Muscle layer of duodenum (tissue), 2 donors: ENCODE data around the gene SYCP2.
A peak's percentile ranks its signal among the peaks of the same experiment; 100 is the strongest.

Source experiments
- H3K27ac ChIP-seq: one replicate; pipeline ENCODE4 v1.7.0; 2013; ENCODE audit warnings: mild to moderate bottlenecking, low read length
- H3K27me3 ChIP-seq: one replicate; pipeline ENCODE4 v1.7.0; 2013; ENCODE audit warnings: low read depth, mild to moderate bottlenecking, control low read depth, low read length
- H3K36me3 ChIP-seq, 2 donors: one replicate each; pipeline ENCODE4 v1.7.0; 2013; ENCODE audit warnings: low read length in 2 of 2, control low read depth in 1 of 2, mild to moderate bottlenecking in 1 of 2; ENCODE audit not compliant: insufficient read depth in 2 of 2, control insufficient read depth in 1 of 2
- H3K4me1 ChIP-seq, 2 donors: one replicate each; pipeline ENCODE4 v1.7.0; 2013; ENCODE audit warnings: low read length in 2 of 2, mild to moderate bottlenecking in 2 of 2, control low read depth in 1 of 2, moderate library complexity in 1 of 2; ENCODE audit not compliant: insufficient read depth in 2 of 2, control insufficient read depth in 1 of 2
- H3K4me3 ChIP-seq, 2 donors: one replicate each; pipeline ENCODE4 v1.7.0; 2013; ENCODE audit warnings: low read length in 2 of 2, low read depth in 1 of 2, mild to moderate bottlenecking in 1 of 2
- H3K9me3 ChIP-seq, 2 donors: one replicate each; pipeline ENCODE4 v1.7.0; 2013; ENCODE audit warnings: low read length in 2 of 2, control low read depth in 1 of 2, mild to moderate bottlenecking in 1 of 2; ENCODE audit not compliant: control insufficient read depth in 1 of 2
- donor health status: healthy.

Gene SYCP2

DNA sequence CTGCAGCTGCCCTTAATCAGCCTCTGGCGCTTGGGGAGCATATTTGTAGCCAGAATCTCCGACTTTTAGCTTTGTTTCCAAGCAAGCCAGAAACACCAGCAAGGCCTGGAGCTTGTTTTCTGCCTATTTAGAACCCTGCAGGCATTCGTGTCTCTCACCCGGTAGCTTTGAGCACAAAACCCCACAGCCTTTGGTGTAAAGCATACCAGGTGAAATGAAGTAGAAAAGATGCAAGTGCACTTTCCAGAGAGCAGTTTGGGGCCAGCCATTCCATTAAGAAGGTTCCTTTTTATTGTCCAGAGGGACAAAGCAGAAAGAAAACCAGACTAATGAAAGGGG lies 7.5 kb upstream of the SYCP2 start:
- Histone ChIP-seq H3K36me3 (peaks cover 11 to 26% of the 10 kb centered on the region in 2 donors), H3K9me3 (no peaks in the 10 kb centered on the region), H3K27me3 (no peaks in the 10 kb centered on the region), H3K4me1 (peaks cover 24 to 44% of the 10 kb centered on the region in 2 donors), H3K27ac (peak overlapping the region; percentile 93), H3K4me3 (peak overlapping the region; percentile 86 to 87)

DNA sequence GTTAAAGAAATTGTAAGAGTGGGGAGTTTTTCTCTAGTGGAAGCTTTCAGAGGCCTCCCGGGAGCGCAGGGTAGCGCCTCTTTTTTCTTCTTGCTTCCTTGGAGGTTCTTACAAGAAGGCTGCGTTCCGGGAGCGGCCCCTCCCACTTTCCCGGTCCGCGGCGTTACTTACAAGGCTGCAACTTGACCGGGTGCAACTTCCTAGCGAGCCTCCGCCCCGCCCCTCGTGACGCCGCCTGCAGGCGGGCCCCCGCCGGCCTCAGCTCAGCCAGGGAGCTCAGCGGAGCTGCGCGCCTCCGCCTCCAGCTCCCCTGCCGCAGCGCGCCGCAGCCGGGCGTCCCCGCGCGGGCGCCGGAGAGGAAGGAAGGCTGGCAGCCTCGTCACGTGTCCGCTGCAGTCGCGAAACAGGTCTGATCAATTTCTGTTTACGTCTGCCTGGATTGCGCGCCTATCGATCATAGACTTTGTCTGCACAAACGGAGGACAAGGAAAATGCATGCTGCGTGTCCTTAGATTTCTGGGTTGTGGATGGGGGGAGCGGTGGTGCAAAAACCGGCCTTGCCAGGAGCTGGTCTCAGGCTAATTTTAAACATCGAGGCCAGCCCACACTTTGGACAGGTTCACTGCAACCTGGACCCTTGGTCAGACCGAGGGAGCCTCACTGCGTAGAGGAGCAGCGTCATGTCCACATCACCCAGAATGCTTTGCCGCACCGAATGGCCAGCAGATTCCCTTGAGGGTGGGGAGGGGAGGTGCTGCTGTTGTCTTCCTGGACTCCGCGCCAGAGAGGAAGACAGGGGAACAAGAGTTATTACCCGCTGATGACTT lies 6.9 kb upstream of the SYCP2 start, which contains the start of the genes FAM217B and PPP1R3D:
FAM217B (plus strand) TSS at position 261 of the 827 bp plus-strand sequence. CDS start 3,555 bp downstream, outside the sequence.
PPP1R3D (minus strand) TSS at position 177 of the 827 bp plus-strand sequence. CDS start 374 bp downstream, outside the sequence.
- H3K36me3 ChIP-seq, result peaks cover 11 to 24% of the 10 kb centered on the region in 2 donors
- H3K9me3 ChIP-seq, result no peaks in the 10 kb centered on the region
- peak within 1 kb of the TSS; percentile 93 for H3K27ac ChIP-seq
- peak within 1 kb of the TSS; percentile 86 to 87 for H3K4me3 ChIP-seq
- peaks cover 24 to 40% of the 10 kb centered on the region in 2 donors for H3K4me1 ChIP-seq
- no peaks in the 10 kb centered on the region for H3K27me3 ChIP-seq

DNA sequence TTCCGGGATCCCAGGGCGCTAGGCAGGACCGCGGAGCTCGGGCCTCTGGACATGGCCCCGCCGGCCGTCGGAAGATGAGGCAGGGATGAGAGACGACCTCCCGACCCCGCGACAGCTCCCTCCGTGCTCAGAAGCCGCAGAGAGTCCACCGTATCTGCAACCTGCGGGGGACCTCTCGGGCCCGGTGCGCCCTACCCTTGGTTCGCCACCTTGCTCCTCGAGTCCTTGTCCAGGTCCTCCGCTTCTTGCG lies 6.4 kb upstream of the SYCP2 start:
- H3K36me3 ChIP-seq, result peaks cover 11 to 20% of the 10 kb centered on the region in 2 donors
- H3K4me3 ChIP-seq, result peak overlapping the region; percentile 86 to 87
- no peaks in the 10 kb centered on the region for H3K27me3 ChIP-seq
- H3K27ac ChIP-seq, result peak overlapping the region; percentile 93
- no peaks in the 10 kb centered on the region for H3K9me3 ChIP-seq
- H3K4me1 ChIP-seq, result peaks cover 24 to 40% of the 10 kb centered on the region in 2 donors

DNA sequence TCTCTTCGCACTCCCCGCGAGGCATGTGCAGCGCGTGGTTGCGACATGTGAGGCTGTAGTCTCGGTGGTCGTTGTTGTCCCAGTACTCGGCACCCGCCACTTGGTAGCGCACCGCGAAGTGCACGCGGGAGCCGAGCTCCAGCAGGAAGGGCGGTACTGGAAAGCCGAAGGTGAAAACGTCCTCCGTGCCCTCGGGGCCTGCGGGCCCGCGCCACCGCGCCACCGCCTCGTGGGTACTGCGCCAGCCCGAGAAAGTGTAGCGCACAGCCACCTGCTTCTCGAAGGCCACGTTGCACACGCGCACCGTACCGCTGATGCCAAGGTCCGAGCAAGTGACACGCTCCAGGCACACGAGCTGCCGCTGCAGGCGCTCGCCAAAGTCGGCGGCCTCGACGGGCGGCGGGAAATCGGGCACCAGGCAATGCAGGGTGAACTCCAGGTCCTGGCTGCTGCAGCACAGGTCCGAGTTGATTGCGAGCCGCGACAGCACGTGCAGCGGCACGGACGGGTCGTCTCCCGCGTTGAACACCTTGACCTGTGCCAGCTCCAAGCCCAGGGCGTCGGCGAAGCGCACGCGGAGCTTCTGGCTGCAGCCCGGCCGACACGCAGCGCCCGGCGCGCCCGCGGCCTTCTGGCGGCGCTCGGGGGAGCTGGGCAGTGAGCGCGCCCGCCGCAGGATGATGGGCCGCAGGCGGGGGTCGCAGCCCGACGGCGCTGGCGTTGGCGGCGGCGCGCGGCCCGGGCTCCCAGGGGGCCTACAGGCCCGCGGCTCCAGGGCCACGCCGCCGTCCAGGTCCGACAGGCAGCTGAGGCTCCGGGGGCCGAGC lies 5.8 kb upstream of the SYCP2 start:
- Histone ChIP-seq H3K36me3 (peaks cover 5 to 14% of the 10 kb centered on the region in 2 donors), H3K27ac (peak overlapping the region; percentile 93), H3K4me3 (peak overlapping the region; percentile 86 to 87), H3K9me3 (no peaks in the 10 kb centered on the region), H3K4me1 (peaks cover 24 to 40% of the 10 kb centered on the region in 2 donors), H3K27me3 (no peaks in the 10 kb centered on the region)

DNA sequence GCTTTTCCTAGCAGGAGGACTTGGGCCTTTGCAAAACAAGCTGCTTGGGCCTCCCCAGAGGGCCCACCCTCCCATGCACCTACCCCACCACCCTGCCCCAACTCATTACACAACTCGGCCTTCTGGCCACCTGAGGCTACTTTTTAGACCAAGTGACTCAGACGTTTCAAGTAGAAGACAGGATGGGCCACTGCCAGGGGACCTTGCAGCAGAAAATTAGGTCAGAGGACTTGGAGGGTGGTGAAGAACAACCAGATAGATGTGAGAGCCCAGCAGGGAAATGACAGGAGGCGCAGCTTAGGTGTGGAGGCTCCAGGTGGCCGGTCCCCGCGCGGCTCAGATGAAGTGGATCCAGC lies 5.2 kb upstream of the SYCP2 start:
- Histone ChIP-seq H3K27ac (no peak overlapping the region), H3K9me3 (no peaks in the 10 kb centered on the region), H3K4me3 (peak overlapping the region; percentile 30 to 87), H3K27me3 (no peaks in the 10 kb centered on the region), H3K36me3 (peaks cover 0 to 8% of the 10 kb centered on the region in 2 donors), H3K4me1 (peaks cover 24 to 40% of the 10 kb centered on the region in 2 donors)

DNA sequence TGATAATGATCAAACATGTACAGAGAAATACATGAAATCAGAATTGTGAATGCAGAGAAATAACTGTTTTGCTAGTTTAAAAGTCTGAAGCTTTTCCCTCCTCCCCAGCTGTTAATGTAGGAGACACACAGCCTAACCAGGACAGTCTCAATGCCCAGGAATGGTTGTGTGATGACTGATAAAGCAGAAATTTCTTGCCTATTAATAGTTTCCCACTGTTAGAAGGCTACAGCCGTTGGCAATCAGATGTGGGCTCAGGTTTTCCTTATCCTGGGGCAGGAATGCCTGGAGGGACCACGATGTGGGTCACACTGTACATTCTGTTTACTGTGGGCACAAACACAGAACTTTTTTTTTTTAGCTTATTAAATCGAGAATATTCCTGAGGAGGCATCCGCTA lies 4.8 kb upstream of the SYCP2 start:
- H3K36me3 ChIP-seq, result peaks cover 0 to 6% of the 10 kb centered on the region in 2 donors
- no peaks in the 10 kb centered on the region for H3K9me3 ChIP-seq
- H3K27ac ChIP-seq, result no peak overlapping the region
- no peaks in the 10 kb centered on the region for H3K27me3 ChIP-seq
- H3K4me1 ChIP-seq, result peaks cover 24 to 40% of the 10 kb centered on the region in 2 donors
- H3K4me3 ChIP-seq, result peak overlapping the region; percentile 30 to 87

DNA sequence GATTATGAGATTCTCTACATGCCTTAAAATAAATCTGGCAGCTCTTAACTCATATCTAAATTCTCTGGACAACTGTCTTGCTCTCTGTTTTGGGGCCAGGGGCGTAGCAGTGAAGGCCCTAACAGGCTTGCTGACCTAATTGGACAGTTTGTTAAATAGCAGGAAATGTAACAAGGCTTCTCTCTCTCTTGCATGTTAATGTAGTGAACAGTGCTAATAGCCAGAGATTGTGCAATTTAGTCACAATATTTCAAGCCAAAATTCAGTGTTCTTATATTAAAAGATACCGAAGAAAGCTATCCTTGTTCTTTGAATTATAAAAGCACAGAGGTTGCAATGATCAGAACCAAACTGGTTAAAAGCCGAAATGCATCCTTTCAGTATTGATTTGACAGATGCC lies 3.7 kb upstream of the SYCP2 start:
- H3K4me1 ChIP-seq, result peaks cover 23 to 38% of the 10 kb centered on the region in 2 donors
- no peak overlapping the region for H3K4me3 ChIP-seq
- H3K27ac ChIP-seq, result no peak overlapping the region
- H3K27me3 ChIP-seq, result no peaks in the 10 kb centered on the region
- no peaks in the 10 kb centered on the region for H3K36me3 ChIP-seq
- no peaks in the 10 kb centered on the region for H3K9me3 ChIP-seq

DNA sequence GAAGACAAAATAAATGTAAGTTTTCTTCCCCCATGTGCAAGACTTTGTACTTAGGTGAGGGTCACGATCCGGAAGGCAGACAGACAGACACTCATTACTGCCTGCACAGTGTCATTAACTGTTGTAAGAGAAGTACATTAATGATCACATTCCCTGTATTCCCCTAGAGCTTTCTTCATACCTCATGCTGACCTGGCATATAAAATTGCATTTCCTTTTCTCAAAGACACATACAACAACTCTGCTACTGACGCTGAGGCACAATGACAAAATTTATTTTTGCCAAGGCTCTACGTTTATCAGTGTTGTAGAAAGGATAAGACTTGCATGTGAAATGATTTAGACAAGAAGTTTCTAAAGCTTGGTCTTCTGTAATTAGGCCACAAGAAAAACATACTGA lies 3.0 kb upstream of the SYCP2 start:
- Histone ChIP-seq H3K27ac (no peak overlapping the region), H3K36me3 (no peaks in the 10 kb centered on the region), H3K9me3 (no peaks in the 10 kb centered on the region), H3K4me3 (no peak overlapping the region), H3K27me3 (no peaks in the 10 kb centered on the region), H3K4me1 (peaks cover 15 to 30% of the 10 kb centered on the region in 2 donors)

DNA sequence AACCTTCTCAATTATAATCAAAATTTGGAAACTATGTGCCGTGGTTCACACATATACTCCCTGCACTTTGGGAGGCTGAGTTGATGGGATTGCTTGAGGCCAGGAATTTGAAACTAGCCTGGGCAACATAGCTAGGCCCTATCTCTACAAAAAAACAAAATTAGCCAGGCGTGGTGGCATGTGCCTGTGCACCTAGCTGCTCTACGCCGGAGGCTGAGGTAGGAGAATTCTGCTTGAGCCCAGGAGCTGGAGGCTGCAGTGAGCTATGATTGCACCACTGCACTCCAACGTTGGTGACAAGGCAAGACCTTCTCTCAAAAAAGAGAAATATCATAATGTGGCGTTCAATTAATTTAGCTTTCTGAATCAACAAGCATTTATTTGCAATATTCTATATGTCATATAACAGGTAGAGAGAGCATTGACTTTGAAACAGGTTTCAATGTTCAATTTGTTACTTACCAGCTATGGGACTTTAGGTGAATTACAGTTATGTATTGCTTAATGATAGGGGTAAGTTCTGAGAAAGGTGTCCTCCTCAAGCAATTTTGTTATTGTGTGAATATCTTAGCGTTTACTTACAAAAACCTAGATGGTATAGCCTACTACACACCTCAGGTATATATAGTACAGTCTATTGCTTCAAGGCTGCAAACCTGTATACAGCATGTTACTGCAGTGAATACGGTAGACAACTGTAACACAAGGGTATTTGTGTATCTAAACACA lies 2.2 kb upstream of the SYCP2 start:
- H3K27me3 ChIP-seq, result no peaks in the 10 kb centered on the region
- H3K27ac ChIP-seq, result no peak overlapping the region
- H3K4me3 ChIP-seq, result no peak overlapping the region
- no peaks in the 10 kb centered on the region for H3K36me3 ChIP-seq
- no peaks in the 10 kb centered on the region for H3K9me3 ChIP-seq
- H3K4me1 ChIP-seq, result peaks cover 15 to 27% of the 10 kb centered on the region in 2 donors

DNA sequence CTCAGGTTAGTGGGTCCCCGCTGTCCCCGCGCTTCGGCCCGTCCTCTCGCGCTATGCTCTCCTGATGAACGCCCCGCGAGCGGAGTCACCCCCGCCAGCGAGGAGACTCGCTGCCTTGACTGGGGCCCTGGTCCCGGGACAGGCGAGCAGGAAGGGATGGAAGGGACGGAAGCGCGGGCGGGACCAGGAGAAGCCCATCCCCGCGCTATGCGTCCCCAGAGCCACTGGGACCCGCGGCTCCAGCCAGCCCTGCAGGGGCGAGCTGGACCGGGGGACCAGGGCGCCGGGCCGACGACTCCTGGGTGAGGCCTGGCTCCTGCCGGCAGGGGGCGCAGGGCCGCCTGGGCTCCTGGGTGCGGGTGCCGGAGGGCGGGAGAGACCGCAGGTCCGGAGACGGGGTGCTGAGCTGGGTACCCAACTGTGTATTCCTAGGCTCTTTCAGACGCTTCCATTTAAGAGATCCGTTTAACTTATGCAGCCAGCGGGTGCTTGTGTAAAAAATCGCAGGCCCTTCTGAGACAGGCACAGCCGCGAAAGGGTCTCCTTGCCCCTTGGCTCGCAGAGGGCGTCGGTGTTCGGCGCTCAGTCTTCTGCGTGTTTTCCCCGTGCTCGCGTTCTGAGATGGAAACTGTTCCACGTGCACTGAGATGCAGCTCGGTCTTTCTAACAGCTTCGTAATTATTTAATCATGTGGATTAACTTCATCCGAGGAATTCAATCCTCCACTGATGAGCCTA lies 580 bp upstream of the SYCP2 start:
- H3K27ac ChIP-seq, result no peak overlapping the region
- H3K4me3 ChIP-seq, result peak overlapping the region; percentile 63 to 86
- H3K4me1 ChIP-seq, result peaks cover 15 to 24% of the 10 kb centered on the region in 2 donors
- H3K36me3 ChIP-seq, result no peaks in the 10 kb centered on the region
- no peaks in the 10 kb centered on the region for H3K9me3 ChIP-seq
- no peaks in the 10 kb centered on the region for H3K27me3 ChIP-seq
